HepG2 (cell line): ENCODE data around the gene COQ5. TPM values are rescaled to one million over a fixed set of nuclear protein-coding genes. Genes with fewer than 3 reads are reported as not detected.

Source experiments
- CEBPB ChIP-seq: IDR thresholded peaks from 2 replicates; pipeline ENCODE4 v1.6.1; 2011; ENCODE audit warnings: low read depth, low read length, improper control_type of control experiment, borderline replicate concordance
- GABPA ChIP-seq, 2 experiments: IDR thresholded peaks; 2 replicates each; pipeline ENCODE4 v1.6.1; 2011 to 2016; ENCODE audit warnings: low read depth in 2 of 2, low read length in 1 of 2, missing biosample characterization in 1 of 2, missing genetic modification characterization in 1 of 2
- HNF4A ChIP-seq: sonication (generic); formaldehyde crosslinking; IDR thresholded peaks from 2 replicates; pipeline ENCODE4 v1.4.0; 2020; ENCODE audit warnings: missing genetic modification reagents
- HOXA7 ChIP-seq: sonication (generic); formaldehyde crosslinking; IDR thresholded peaks from 2 replicates; pipeline ENCODE4 v1.8.1; 2022; ENCODE audit warnings: mild to moderate bottlenecking, missing genetic modification reagents, moderate library complexity
- ISX ChIP-seq: sonication (generic); formaldehyde crosslinking; conservative IDR thresholded peaks from 2 replicates; pipeline ENCODE4 v1.5.0; 2020; ENCODE audit warnings: missing genetic modification reagents
- KAT2B ChIP-seq: fragments of 150-350 bp; IDR thresholded peaks from 2 replicates; pipeline ENCODE4 v1.6.1; 2014; ENCODE audit warnings: low read depth, low read length, borderline replicate concordance
- MED13 ChIP-seq: sonication (generic); formaldehyde crosslinking; IDR thresholded peaks from 2 replicates; pipeline ENCODE4 v1.5.0; 2020; ENCODE audit warnings: missing genetic modification reagents
- MIXL1 ChIP-seq: IDR thresholded peaks from 2 replicates; pipeline ENCODE4 v1.6.1; 2016
- NFKB2 ChIP-seq: sonication (generic); formaldehyde crosslinking; IDR thresholded peaks from 2 replicates; pipeline ENCODE4 v1.4.0; 2020; ENCODE audit warnings: missing genetic modification reagents, borderline replicate concordance
- ONECUT2 ChIP-seq: sonication (generic); formaldehyde crosslinking; IDR thresholded peaks from 2 replicates; pipeline ENCODE4 v1.4.0; 2020; ENCODE audit warnings: missing genetic modification reagents
- PCBP1 ChIP-seq: fragments of 200-400 bp; formaldehyde crosslinking; IDR thresholded peaks from 2 replicates; pipeline ENCODE4 v1.6.1; 2017; ENCODE audit warnings: mild to moderate bottlenecking, low read depth, low read length, borderline replicate concordance
- RAD51 ChIP-seq: fragments of 450-650 bp; IDR thresholded peaks from 2 replicates; pipeline ENCODE4 v1.6.1; 2016; ENCODE audit warnings: borderline replicate concordance
- RBFOX2 ChIP-seq: fragments of 200-400 bp; formaldehyde crosslinking; IDR thresholded peaks from 2 replicates; pipeline ENCODE4 v1.6.1; 2017; ENCODE audit warnings: low read depth, mild to moderate bottlenecking, low read length
- SAP130 ChIP-seq: IDR thresholded peaks from 2 replicates; pipeline ENCODE4 v1.6.1; 2016; ENCODE audit warnings: low read depth
- SMAD1 ChIP-seq: sonication (generic); formaldehyde crosslinking; IDR thresholded peaks from 2 replicates; pipeline ENCODE4 v1.4.0; 2020; ENCODE audit warnings: missing genetic modification reagents, low read depth, mild to moderate bottlenecking, borderline replicate concordance
- SOX6 ChIP-seq, 2 experiments: fragments of 450-650 bp in 1 of 2; sonication (generic) in 1 of 2; formaldehyde crosslinking in 1 of 2; IDR thresholded peaks; 2 replicates each; pipeline versions ENCODE4 v1.4.0 to v1.6.1; 2017 to 2020; ENCODE audit warnings: antibody characterized with exemption in 1 of 2, mild to moderate bottlenecking in 1 of 2, missing genetic modification reagents in 1 of 2
- TP53 ChIP-seq: sonication (generic); formaldehyde crosslinking; conservative IDR thresholded peaks from 2 replicates; pipeline ENCODE4 v1.4.0; 2020; ENCODE audit warnings: missing genetic modification reagents
- ZFP37 ChIP-seq: sonication (generic); formaldehyde crosslinking; IDR thresholded peaks from 2 replicates; pipeline ENCODE4 v1.4.0; 2020; ENCODE audit warnings: missing genetic modification reagents, borderline replicate concordance
- ZFX ChIP-seq: sonication (generic); formaldehyde crosslinking; IDR thresholded peaks from 2 replicates; pipeline ENCODE4 v1.4.0; 2020; ENCODE audit warnings: mild to moderate bottlenecking, low read depth, missing genetic modification reagents, moderate library complexity
- ZNF331 ChIP-seq: sonication (generic); formaldehyde crosslinking; IDR thresholded peaks from 2 replicates; pipeline ENCODE4 v1.4.0; 2020; ENCODE audit warnings: missing genetic modification reagents
- ZNF550 ChIP-seq: sonication (generic); formaldehyde crosslinking; IDR thresholded peaks from 2 replicates; pipeline ENCODE4 v1.4.0; 2020; ENCODE audit warnings: mild to moderate bottlenecking, missing genetic modification reagents, borderline replicate concordance
- ZNF766 ChIP-seq: sonication (generic); formaldehyde crosslinking; IDR thresholded peaks from 2 replicates; pipeline ENCODE4 v1.5.0; 2020; ENCODE audit warnings: missing genetic modification reagents, borderline replicate concordance
- ZNF878 ChIP-seq: sonication (generic); formaldehyde crosslinking; IDR thresholded peaks from 2 replicates; pipeline ENCODE4 v1.8.1; 2023; ENCODE audit warnings: mild to moderate bottlenecking, missing genetic modification reagents, moderate library complexity
- polyA plus RNA-seq, 8 experiments: library from polyadenylated mRNA; depleted of rRNA in 3 of 8; stranded (reverse) in 7 of 8; unstranded in 1 of 8; fragments of >200 nt; fragmentation: Illumina TruSeq in 4 of 8; extraction: Trizol in 4 of 8; gene quantifications; 2 replicates each; pipeline versions ENCODE4 v1.2.1 to v1.2.3, GENCODE V29; 2011 to 2016; ENCODE audit warnings: low read depth in 4 of 8, missing spikeins in 1 of 8, mixed read lengths in 1 of 8; ENCODE audit not compliant: insufficient read depth in 1 of 8
- total RNA-seq, 5 experiments: library from RNA; depleted of rRNA; stranded (reverse); fragments of >200 nt; fragmentation: Illumina TruSeq; extraction: Trizol; gene quantifications; 2 replicates each; pipeline ENCODE4 v1.2.3, GENCODE V29; 2016; ENCODE audit warnings: low read depth in 1 of 5
- TF ChIP-seq, protein P1 (sequence below), 2 experiments: IDR thresholded peaks; 2 replicates each; pipeline ENCODE4 v1.6.1; 2011 to 2012; ENCODE audit warnings: low read length in 2 of 2, borderline replicate concordance in 1 of 2, low read depth in 1 of 2, mild to moderate bottlenecking in 1 of 2, moderate library complexity in 1 of 2
- TF ChIP-seq, protein P2 (sequence below): sonication (generic); formaldehyde crosslinking; IDR thresholded peaks from 2 replicates; pipeline ENCODE4 v1.8.1; 2022; ENCODE audit warnings: mild to moderate bottlenecking, missing genetic modification reagents
- TF ChIP-seq, protein P3 (sequence below): IDR thresholded peaks from 2 replicates; pipeline ENCODE4 v1.6.1; 2016; ENCODE audit warnings: low read depth

Gene COQ5
- total and polyA plus RNA-seq, 2 of the 13 experiments (the other 11 are each of a cell fraction or from before 2014, with no cell fraction given), result 36.4 to 41.5 TPM

DNA sequence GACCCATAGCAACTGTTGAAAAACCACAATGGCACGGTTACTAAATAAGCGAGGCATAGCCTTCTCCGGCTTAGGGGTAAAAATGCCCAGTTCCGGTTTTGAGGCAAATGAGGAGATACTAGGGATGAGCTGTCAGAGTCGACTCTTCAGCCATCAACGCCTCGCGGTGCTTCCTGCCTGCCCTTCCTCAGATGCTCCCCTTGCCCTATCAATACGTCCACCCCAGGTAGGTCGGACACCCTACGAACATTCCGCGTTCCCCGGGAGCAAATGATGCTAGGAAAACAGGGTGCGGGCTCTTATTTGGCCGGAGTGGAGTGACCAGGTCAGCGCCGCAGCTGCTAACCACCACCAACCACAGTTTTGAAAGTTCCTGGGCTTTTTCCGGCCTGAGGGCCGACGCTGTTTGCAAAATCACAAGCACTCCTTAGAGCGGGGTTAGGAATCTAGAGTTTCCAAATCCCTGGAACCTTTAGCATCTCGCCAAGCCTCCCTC is 60.6 kb downstream of the COQ5 start (continued):
- TF ChIP-seq, protein P1, sequence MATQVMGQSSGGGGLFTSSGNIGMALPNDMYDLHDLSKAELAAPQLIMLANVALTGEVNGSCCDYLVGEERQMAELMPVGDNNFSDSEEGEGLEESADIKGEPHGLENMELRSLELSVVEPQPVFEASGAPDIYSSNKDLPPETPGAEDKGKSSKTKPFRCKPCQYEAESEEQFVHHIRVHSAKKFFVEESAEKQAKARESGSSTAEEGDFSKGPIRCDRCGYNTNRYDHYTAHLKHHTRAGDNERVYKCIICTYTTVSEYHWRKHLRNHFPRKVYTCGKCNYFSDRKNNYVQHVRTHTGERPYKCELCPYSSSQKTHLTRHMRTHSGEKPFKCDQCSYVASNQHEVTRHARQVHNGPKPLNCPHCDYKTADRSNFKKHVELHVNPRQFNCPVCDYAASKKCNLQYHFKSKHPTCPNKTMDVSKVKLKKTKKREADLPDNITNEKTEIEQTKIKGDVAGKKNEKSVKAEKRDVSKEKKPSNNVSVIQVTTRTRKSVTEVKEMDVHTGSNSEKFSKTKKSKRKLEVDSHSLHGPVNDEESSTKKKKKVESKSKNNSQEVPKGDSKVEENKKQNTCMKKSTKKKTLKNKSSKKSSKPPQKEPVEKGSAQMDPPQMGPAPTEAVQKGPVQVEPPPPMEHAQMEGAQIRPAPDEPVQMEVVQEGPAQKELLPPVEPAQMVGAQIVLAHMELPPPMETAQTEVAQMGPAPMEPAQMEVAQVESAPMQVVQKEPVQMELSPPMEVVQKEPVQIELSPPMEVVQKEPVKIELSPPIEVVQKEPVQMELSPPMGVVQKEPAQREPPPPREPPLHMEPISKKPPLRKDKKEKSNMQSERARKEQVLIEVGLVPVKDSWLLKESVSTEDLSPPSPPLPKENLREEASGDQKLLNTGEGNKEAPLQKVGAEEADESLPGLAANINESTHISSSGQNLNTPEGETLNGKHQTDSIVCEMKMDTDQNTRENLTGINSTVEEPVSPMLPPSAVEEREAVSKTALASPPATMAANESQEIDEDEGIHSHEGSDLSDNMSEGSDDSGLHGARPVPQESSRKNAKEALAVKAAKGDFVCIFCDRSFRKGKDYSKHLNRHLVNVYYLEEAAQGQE (IDR thresholded peaks at IDR 0.05; ENCODE audit: borderline replicate concordance in 1 of 2, low read depth in 1 of 2, low read length in 2 of 2), result no peak
- no peak for TF ChIP-seq HOXA7
- no peak for TF ChIP-seq GABPA (IDR thresholded peaks at IDR 0.05; ENCODE audit: low read depth, low read length)
- TF ChIP-seq GABPA (CRISPR knock-in tag; IDR thresholded peaks at IDR 0.05; ENCODE audit: low read depth), result 0 out of 2 replicates have a peak, but pooled peaks have one; percentile 18
- TF ChIP-seq MED13 (CRISPR knock-in tag), result no peak
- TF ChIP-seq ONECUT2 (CRISPR knock-in tag), result no peak
- TF ChIP-seq HNF4A (CRISPR knock-in tag), result no peak
- TF ChIP-seq ZFX, result 0 out of 2 replicates have a peak, but pooled peaks have one; percentile 49
- TF ChIP-seq ZNF550, result no peak
- no peak for TF ChIP-seq ZNF766
- TF ChIP-seq ISX (CRISPR knock-in tag), result no peak
- TF ChIP-seq MIXL1, result no peak
- TF ChIP-seq ZFP37, result no peak
- no peak for TF ChIP-seq SOX6 (IDR thresholded peaks at IDR 0.05)
- no peak for TF ChIP-seq SOX6 (CRISPR knock-in tag; IDR thresholded peaks at IDR 0.05)
- peak; percentile 60 for TF ChIP-seq SAP130
- TF ChIP-seq, protein P2, sequence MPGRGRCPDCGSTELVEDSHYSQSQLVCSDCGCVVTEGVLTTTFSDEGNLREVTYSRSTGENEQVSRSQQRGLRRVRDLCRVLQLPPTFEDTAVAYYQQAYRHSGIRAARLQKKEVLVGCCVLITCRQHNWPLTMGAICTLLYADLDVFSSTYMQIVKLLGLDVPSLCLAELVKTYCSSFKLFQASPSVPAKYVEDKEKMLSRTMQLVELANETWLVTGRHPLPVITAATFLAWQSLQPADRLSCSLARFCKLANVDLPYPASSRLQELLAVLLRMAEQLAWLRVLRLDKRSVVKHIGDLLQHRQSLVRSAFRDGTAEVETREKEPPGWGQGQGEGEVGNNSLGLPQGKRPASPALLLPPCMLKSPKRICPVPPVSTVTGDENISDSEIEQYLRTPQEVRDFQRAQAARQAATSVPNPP (CRISPR knock-in tag), result no peak
- no peak for TF ChIP-seq PCBP1
- no peak for TF ChIP-seq TP53 (CRISPR knock-in tag)
- TF ChIP-seq CEBPB, result no peak
- no peak for TF ChIP-seq NFKB2
- TF ChIP-seq KAT2B, result no peak
- no peak for TF ChIP-seq RAD51
- TF ChIP-seq SMAD1, result no peak
- TF ChIP-seq ZNF878 (CRISPR knock-in tag), result no peak
- TF ChIP-seq RBFOX2, result no peak
- TF ChIP-seq, protein P3, sequence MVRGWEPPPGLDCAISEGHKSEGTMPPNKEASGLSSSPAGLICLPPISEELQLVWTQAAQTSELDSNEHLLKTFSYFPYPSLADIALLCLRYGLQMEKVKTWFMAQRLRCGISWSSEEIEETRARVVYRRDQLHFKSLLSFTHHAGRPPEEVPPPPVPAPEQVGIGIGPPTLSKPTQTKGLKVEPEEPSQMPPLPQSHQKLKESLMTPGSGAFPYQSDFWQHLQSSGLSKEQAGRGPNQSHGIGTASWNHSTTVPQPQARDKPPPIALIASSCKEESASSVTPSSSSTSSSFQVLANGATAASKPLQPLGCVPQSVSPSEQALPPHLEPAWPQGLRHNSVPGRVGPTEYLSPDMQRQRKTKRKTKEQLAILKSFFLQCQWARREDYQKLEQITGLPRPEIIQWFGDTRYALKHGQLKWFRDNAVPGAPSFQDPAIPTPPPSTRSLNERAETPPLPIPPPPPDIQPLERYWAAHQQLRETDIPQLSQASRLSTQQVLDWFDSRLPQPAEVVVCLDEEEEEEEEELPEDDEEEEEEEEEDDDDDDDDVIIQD (CRISPR knock-in tag), result no peak
- TF ChIP-seq ZNF331, result no peak
